ENCODE results near the gene ARHGEF6. TPM values are rescaled to one million over a fixed set of nuclear protein-coding genes. Genes with fewer than 3 reads are reported as not detected.

The ARHGEF6 gene
- total RNA-seq, 1 experiment from 2014 or later: 2.7 TPM

- no peak for DNase-seq (ENCODE audit: extremely low read depth, low read depth)
These were observed 163.6 kb downstream of the ARHGEF6 start for GRCh38 chrX:136616987-136617685.

Small RNA genes lying within 50 kb of the gene (small RNA-seq; reads per million reads assigned to genes)
- 0 reads per million in 2 experiments for gene RF00019
- gene RNU6-972P: 0 reads per million in 2 experiments

Other genes with a start within 250 kb of the ARHGEF6 start
- not detected in 2 replicates for gene VGLL1, start 248.7 kb downstream of the ARHGEF6 start, total RNA-seq (2014; rRNA removed; shearing (Covaris generic))
- gene CD40LG, start 132.8 kb downstream of the ARHGEF6 start, total RNA-seq (2014; rRNA removed; shearing (Covaris generic)): not detected in 2 replicates
- 325 and 328 TPM in 2 replicates for gene RBMX, start 99.8 kb upstream of the ARHGEF6 start, total RNA-seq (2014; rRNA removed; shearing (Covaris generic))

Measured in NCI-H460 (cell line).